Ishikawa (cell line): ENCODE measurements around the gene MED15.

Experiments used
- CEBPB ChIP-seq: IDR thresholded peaks from 2 replicates; pipeline ENCODE4 v1.6.1; 2012
- CREB1 ChIP-seq: IDR thresholded peaks from 2 replicates; pipeline ENCODE4 v1.6.1; 2012; ENCODE audit warnings: low read depth
- EGR1 ChIP-seq: IDR thresholded peaks from 2 replicates; pipeline ENCODE4 v1.6.1; 2012
- EP300 ChIP-seq: IDR thresholded peaks from 2 replicates; pipeline ENCODE4 v1.6.1; 2012; ENCODE audit warnings: borderline replicate concordance
- FOXM1 ChIP-seq: IDR thresholded peaks from 2 replicates; pipeline ENCODE4 v1.6.1; 2012; ENCODE audit warnings: low read depth, borderline replicate concordance
- NFIC ChIP-seq: IDR thresholded peaks from 2 replicates; pipeline ENCODE4 v1.6.1; 2012
- RAD21 ChIP-seq: IDR thresholded peaks from 2 replicates; pipeline ENCODE4 v1.6.1; 2012; ENCODE audit warnings: low read depth
- TAF1 ChIP-seq: IDR thresholded peaks from 2 replicates; pipeline ENCODE4 v1.6.1; 2012; ENCODE audit warnings: low read depth, mild to moderate bottlenecking
- TCF12 ChIP-seq: IDR thresholded peaks from 2 replicates; pipeline ENCODE4 v1.6.1; 2012; ENCODE audit warnings: low read depth
- TEAD4 ChIP-seq: IDR thresholded peaks from 2 replicates; pipeline ENCODE4 v1.6.1; 2012
- YY1 ChIP-seq: IDR thresholded peaks from 2 replicates; pipeline ENCODE4 v1.6.1; 2012; ENCODE audit warnings: low read depth
- ZBTB7A ChIP-seq: IDR thresholded peaks from 2 replicates; pipeline ENCODE4 v1.6.1; 2012; ENCODE audit warnings: low read depth
- TF ChIP-seq, protein P1 (sequence below): IDR thresholded peaks from 2 replicates; pipeline ENCODE4 v1.6.1; 2012
- TF ChIP-seq, protein P2 (sequence below): IDR thresholded peaks from 2 replicates; pipeline ENCODE4 v1.6.1; 2012
- TF ChIP-seq, protein P3 (sequence below): IDR thresholded peaks from 2 replicates; pipeline ENCODE4 v1.6.1; 2012; ENCODE audit warnings: low read depth, mild to moderate bottlenecking

MED15 gene

DNA sequence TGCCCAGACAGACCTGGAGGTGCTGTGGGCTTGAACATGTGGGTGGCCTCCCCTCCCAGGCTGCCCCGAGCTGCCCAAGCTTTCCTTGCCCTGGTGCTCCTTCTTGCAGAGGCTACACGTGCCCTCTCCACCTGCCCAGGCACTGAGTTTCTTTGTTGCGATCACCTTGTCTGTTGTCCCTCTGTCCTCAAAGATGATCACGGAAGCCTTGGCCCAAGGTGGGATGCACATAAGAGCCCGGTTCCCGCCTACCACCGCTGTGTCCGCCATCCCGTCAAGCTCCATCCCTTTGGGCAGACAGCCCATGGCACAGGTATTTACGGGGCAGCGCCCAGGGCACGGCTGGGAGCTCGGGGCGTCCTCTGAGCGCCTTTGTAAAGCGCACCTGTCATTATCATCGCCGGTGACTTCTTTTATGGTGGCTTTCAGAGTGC, 67.5 kb downstream of the MED15 start:
- TF ChIP-seq, protein P1, sequence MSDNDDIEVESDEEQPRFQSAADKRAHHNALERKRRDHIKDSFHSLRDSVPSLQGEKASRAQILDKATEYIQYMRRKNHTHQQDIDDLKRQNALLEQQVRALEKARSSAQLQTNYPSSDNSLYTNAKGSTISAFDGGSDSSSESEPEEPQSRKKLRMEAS, result no peak
- TF ChIP-seq YY1 (no peak), EGR1 (no peak), CEBPB (no peak), TAF1 (no peak), EP300 (no peak), FOXM1 (no peak), RAD21 (no peak), CREB1 (no peak), NFIC (no peak)
- TF ChIP-seq, protein P2, sequence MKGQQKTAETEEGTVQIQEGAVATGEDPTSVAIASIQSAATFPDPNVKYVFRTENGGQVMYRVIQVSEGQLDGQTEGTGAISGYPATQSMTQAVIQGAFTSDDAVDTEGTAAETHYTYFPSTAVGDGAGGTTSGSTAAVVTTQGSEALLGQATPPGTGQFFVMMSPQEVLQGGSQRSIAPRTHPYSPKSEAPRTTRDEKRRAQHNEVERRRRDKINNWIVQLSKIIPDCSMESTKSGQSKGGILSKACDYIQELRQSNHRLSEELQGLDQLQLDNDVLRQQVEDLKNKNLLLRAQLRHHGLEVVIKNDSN, result no peak
- TF ChIP-seq, protein P3, sequence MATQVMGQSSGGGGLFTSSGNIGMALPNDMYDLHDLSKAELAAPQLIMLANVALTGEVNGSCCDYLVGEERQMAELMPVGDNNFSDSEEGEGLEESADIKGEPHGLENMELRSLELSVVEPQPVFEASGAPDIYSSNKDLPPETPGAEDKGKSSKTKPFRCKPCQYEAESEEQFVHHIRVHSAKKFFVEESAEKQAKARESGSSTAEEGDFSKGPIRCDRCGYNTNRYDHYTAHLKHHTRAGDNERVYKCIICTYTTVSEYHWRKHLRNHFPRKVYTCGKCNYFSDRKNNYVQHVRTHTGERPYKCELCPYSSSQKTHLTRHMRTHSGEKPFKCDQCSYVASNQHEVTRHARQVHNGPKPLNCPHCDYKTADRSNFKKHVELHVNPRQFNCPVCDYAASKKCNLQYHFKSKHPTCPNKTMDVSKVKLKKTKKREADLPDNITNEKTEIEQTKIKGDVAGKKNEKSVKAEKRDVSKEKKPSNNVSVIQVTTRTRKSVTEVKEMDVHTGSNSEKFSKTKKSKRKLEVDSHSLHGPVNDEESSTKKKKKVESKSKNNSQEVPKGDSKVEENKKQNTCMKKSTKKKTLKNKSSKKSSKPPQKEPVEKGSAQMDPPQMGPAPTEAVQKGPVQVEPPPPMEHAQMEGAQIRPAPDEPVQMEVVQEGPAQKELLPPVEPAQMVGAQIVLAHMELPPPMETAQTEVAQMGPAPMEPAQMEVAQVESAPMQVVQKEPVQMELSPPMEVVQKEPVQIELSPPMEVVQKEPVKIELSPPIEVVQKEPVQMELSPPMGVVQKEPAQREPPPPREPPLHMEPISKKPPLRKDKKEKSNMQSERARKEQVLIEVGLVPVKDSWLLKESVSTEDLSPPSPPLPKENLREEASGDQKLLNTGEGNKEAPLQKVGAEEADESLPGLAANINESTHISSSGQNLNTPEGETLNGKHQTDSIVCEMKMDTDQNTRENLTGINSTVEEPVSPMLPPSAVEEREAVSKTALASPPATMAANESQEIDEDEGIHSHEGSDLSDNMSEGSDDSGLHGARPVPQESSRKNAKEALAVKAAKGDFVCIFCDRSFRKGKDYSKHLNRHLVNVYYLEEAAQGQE, result no peak

DNA sequence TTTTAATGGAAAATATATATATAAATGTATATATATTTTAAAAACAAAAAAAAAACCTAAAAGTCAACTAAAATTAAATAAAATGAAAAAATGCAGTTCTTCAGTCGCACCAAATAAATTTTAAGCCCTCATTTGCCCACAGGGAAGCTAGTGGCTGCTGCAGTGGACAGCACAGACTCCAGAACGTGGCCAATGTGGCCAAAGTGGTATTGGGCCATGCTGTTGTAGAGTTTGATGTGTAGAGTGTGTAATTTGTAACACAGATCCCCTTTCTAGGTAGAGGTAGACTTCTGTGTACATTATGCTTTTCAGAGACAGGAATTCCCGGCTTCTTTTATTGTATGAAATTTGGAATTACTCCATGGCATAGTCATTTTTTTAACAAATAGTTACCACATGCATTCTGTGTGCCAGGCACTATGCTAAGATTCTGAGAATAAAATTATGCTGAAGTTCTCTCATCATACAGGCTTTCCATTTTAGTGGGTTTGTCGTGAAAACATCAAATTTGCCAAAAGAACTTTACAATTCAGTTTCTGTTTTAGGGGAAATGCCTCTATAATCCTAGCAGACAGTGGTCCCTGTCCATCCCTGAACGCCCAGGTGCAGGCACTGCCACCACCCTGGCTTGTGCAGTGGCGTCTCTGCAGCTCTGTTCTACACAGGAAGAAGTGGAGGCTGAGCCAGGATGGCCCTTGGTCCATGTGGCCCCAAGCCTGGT, 68.5 kb downstream of the MED15 start:
- TF ChIP-seq CEBPB, result no peak
- TF ChIP-seq, protein P1, result no peak
- no peak for TF ChIP-seq RAD21
- TF ChIP-seq, protein P2, result no peak

DNA sequence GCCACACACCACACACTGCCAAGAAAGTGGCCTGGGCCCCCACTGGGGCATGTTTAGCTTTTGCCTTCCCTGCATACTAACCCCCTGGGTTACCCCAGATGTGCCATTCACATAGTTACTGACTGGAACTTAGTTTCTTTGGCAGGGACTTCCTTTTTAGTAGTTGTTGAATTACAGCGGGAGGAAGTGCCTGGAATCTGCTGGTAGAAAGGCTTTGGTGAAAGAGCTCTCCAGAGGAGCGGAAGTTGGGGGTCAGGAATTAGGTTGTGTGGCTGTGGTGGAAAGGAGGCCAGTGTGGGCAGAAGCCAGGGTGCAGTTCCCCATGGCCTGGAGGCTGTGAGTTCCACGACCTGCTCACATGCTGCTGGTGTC, 69.0 kb downstream of the MED15 start:
- TF ChIP-seq TCF12 (no peak), RAD21 (no peak), TEAD4 (no peak), FOXM1 (no peak), CREB1 (no peak), YY1 (no peak), NFIC (no peak), EP300 (no peak), EGR1 (no peak), CEBPB (no peak), TAF1 (no peak), ZBTB7A (no peak)
- TF ChIP-seq, protein P1, result no peak
- TF ChIP-seq, protein P2, result no peak
- TF ChIP-seq, protein P3, result no peak

- TF ChIP-seq NFIC (no peak), FOXM1 (no peak), YY1 (no peak), EP300 (no peak), EGR1 (no peak), RAD21 (no peak), TCF12 (no peak), TAF1 (no peak), TEAD4 (no peak), ZBTB7A (no peak)
- TF ChIP-seq, protein P2, result no peak
- TF ChIP-seq, protein P3, result no peak
Observed at GRCh38 chr22:20577045-20577444, 69.6 kb downstream of the MED15 start.
